ENCODE results near the gene ZNF740.
"Not testable (repeated sequence)": the region's sequence is repeated elsewhere in the genome, so short reads cannot be mapped to it uniquely, and the experiment has no call there.

DNA sequence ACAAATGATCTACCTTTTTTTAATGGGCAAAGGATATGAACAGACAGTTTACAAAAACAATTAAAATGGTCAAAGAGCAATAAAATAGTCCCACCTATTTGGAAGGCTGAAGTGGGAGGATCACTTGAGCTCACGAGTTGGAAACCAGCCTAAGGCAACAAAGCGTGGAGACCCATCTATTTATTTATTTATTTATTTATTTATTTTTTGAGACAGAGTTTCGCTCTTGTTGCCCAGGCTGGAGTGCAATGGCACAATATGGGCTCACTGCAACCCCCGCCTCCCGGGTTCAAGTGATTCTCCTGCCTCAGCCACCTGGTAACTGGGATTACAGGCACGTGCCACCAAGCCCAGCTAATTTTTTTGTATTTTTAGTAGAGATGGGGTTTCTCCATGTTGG, 3.1 kb upstream of the ZNF740 start:
- TF ChIP-seq, protein P1, sequence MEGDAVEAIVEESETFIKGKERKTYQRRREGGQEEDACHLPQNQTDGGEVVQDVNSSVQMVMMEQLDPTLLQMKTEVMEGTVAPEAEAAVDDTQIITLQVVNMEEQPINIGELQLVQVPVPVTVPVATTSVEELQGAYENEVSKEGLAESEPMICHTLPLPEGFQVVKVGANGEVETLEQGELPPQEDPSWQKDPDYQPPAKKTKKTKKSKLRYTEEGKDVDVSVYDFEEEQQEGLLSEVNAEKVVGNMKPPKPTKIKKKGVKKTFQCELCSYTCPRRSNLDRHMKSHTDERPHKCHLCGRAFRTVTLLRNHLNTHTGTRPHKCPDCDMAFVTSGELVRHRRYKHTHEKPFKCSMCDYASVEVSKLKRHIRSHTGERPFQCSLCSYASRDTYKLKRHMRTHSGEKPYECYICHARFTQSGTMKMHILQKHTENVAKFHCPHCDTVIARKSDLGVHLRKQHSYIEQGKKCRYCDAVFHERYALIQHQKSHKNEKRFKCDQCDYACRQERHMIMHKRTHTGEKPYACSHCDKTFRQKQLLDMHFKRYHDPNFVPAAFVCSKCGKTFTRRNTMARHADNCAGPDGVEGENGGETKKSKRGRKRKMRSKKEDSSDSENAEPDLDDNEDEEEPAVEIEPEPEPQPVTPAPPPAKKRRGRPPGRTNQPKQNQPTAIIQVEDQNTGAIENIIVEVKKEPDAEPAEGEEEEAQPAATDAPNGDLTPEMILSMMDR (IDR thresholded peaks at IDR 0.05 in 2 of 3, conservative IDR thresholded peaks at IDR 0.05 in 1 of 3; ENCODE audit: control insufficient read depth in 2 of 3, extremely low read depth in 1 of 3, insufficient read depth in 1 of 3, low read depth in 3 of 3, low read length in 3 of 3): not testable (repeated sequence)
- not testable (repeated sequence) for TF ChIP-seq JUND (IDR thresholded peaks at IDR 0.05; ENCODE audit: low read depth, low read length); SRF (IDR thresholded peaks at IDR 0.05; ENCODE audit: low read depth in 2 of 2, low read length in 2 of 2); BHLHE40 (IDR thresholded peaks at IDR 0.05; ENCODE audit: borderline replicate concordance in 1 of 2, low read depth in 2 of 2, low read length in 1 of 2); MYC (IDR thresholded peaks at IDR 0.05; ENCODE audit: insufficient read depth, insufficient read length, insufficient replicate concordance, low read length, severe bottlenecking); ATF7 (IDR thresholded peaks at IDR 0.05; ENCODE audit: low read depth); BACH1 (IDR thresholded peaks at IDR 0.05; ENCODE audit: borderline replicate concordance); MXI1 (IDR thresholded peaks at IDR 0.05; ENCODE audit: low read depth, low read length); RAD21 (IDR thresholded peaks at IDR 0.05; ENCODE audit: insufficient read depth, low read depth, low read length)
- TF ChIP-seq, protein P2, sequence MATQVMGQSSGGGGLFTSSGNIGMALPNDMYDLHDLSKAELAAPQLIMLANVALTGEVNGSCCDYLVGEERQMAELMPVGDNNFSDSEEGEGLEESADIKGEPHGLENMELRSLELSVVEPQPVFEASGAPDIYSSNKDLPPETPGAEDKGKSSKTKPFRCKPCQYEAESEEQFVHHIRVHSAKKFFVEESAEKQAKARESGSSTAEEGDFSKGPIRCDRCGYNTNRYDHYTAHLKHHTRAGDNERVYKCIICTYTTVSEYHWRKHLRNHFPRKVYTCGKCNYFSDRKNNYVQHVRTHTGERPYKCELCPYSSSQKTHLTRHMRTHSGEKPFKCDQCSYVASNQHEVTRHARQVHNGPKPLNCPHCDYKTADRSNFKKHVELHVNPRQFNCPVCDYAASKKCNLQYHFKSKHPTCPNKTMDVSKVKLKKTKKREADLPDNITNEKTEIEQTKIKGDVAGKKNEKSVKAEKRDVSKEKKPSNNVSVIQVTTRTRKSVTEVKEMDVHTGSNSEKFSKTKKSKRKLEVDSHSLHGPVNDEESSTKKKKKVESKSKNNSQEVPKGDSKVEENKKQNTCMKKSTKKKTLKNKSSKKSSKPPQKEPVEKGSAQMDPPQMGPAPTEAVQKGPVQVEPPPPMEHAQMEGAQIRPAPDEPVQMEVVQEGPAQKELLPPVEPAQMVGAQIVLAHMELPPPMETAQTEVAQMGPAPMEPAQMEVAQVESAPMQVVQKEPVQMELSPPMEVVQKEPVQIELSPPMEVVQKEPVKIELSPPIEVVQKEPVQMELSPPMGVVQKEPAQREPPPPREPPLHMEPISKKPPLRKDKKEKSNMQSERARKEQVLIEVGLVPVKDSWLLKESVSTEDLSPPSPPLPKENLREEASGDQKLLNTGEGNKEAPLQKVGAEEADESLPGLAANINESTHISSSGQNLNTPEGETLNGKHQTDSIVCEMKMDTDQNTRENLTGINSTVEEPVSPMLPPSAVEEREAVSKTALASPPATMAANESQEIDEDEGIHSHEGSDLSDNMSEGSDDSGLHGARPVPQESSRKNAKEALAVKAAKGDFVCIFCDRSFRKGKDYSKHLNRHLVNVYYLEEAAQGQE (IDR thresholded peaks at IDR 0.05; ENCODE audit: low read depth, low read length): not testable (repeated sequence)

All from GM12878 (cell line).